Neural progenitor cell (in vitro differentiated cells): Measurements from ENCODE around the gene KISS1R.

Experiments
- CTCF ChIP-seq: fragments of 200-600 bp; sonication (generic); IDR thresholded peaks from 2 replicates; pipeline ENCODE4 v1.5.1; 2017; ENCODE audit warnings: antibody characterized with exemption, mild to moderate bottlenecking
- EZH2 ChIP-seq: fragments of 200-600 bp; sonication (generic); IDR thresholded peaks from 2 replicates; pipeline ENCODE4 v1.6.1; 2017; ENCODE audit warnings: antibody characterized with exemption, mild to moderate bottlenecking, moderate library complexity

- no peak for TF ChIP-seq CTCF
- no peak for TF ChIP-seq EZH2
These were observed 15.1 kb upstream of the KISS1R start for GRCh38 chr19:902093-902370.
